Neuron (in vitro differentiated cells): ENCODE results near the gene TSSC4.

Source experiments
- H2AFZ ChIP-seq: one replicate; pipeline ENCODE4 v1.6.1; 2013; ENCODE audit warnings: low read depth, mild to moderate bottlenecking, inconsistent platforms, low read length, moderate library complexity
- H3K27me3 ChIP-seq: one replicate; pipeline ENCODE4 v1.6.1; 2013; ENCODE audit warnings: low read length; ENCODE audit not compliant: insufficient read depth
- H3K36me3 ChIP-seq: one replicate; pipeline ENCODE4 v1.6.1; 2013; ENCODE audit warnings: low read length; ENCODE audit not compliant: insufficient read depth
- H3K4me1 ChIP-seq: one replicate; pipeline ENCODE4 v1.6.1; 2013; ENCODE audit warnings: low read length; ENCODE audit not compliant: insufficient read depth
- H3K4me3 ChIP-seq: 2 replicates; pipeline ENCODE4 v1.5.1; 2013; ENCODE audit warnings: mild to moderate bottlenecking, low read length, moderate library complexity
- H3K9me3 ChIP-seq: one replicate; pipeline ENCODE4 v1.6.1; 2013; ENCODE audit warnings: low read length

The TSSC4 gene

GRCh38 chr11:2415171-2415570 lies 14.6 kb downstream of the TSSC4 start:
- H3K4me3 ChIP-seq, result no peak overlapping the region
- peaks cover under 1% of the 10 kb centered on the region for H3K4me1 ChIP-seq
- no peaks in the 10 kb centered on the region for H3K9me3 ChIP-seq
- no peaks in the 10 kb centered on the region for H3K27me3 ChIP-seq
- no peak overlapping the region for H2AFZ ChIP-seq
- H3K36me3 ChIP-seq, result no peaks in the 10 kb centered on the region

- Histone ChIP-seq H3K27me3 (no peaks in the 10 kb centered on the region), H2AFZ (no peak overlapping the region)
Observed at GRCh38 chr11:2415601-2416380, 15.2 kb downstream of the TSSC4 start.

GRCh38 chr11:2416765-2417164 lies 16.2 kb downstream of the TSSC4 start:
- Histone ChIP-seq H3K4me3 (no peak overlapping the region), H3K36me3 (no peaks in the 10 kb centered on the region), H3K27me3 (no peaks in the 10 kb centered on the region), H3K4me1 (peaks cover 3% of the 10 kb centered on the region), H2AFZ (no peak overlapping the region), H3K9me3 (no peaks in the 10 kb centered on the region)

More at GRCh38 chr11:2415601-2416380, 15.2 kb downstream of the TSSC4 start:
- Histone ChIP-seq H3K4me1 (peaks cover 3% of the 10 kb centered on the region), H3K9me3 (no peaks in the 10 kb centered on the region), H3K36me3 (no peaks in the 10 kb centered on the region), H3K4me3 (no peak overlapping the region)

GRCh38 chr11:2417856-2418692 lies 17.5 kb downstream of the TSSC4 start:
- no peak overlapping the region for H2AFZ ChIP-seq

GRCh38 chr11:2418693-2419360 lies 18.3 kb downstream of the TSSC4 start:
- Histone ChIP-seq H3K27me3 (no peaks in the 10 kb centered on the region), H3K4me1 (peaks cover 3% of the 10 kb centered on the region), H2AFZ (no peak overlapping the region), H3K4me3 (no peak overlapping the region), H3K9me3 (no peaks in the 10 kb centered on the region), H3K36me3 (no peaks in the 10 kb centered on the region)

More at GRCh38 chr11:2417856-2418692, 17.5 kb downstream of the TSSC4 start:
- no peak overlapping the region for H3K4me3 ChIP-seq
- H3K36me3 ChIP-seq, result no peaks in the 10 kb centered on the region
- peaks cover 3% of the 10 kb centered on the region for H3K4me1 ChIP-seq
- H3K27me3 ChIP-seq, result no peaks in the 10 kb centered on the region
- no peaks in the 10 kb centered on the region for H3K9me3 ChIP-seq

- Histone ChIP-seq H3K9me3 (no peaks in the 10 kb centered on the region), H3K27me3 (no peaks in the 10 kb centered on the region), H2AFZ (peak overlapping the region; percentile 62), H3K4me1 (peaks cover 3% of the 10 kb centered on the region), H3K4me3 (no peak overlapping the region), H3K36me3 (no peaks in the 10 kb centered on the region)
Observed at GRCh38 chr11:2419638-2420501, 19.3 kb downstream of the TSSC4 start.

- Histone ChIP-seq H3K27me3 (no peaks in the 10 kb centered on the region), H3K4me1 (peaks cover 3% of the 10 kb centered on the region), H2AFZ (peak overlapping the region; percentile 62), H3K36me3 (no peaks in the 10 kb centered on the region), H3K4me3 (no peak overlapping the region), H3K9me3 (no peaks in the 10 kb centered on the region)
Observed at GRCh38 chr11:2420502-2421225, 20.1 kb downstream of the TSSC4 start.

GRCh38 chr11:2421226-2421994 lies 20.9 kb downstream of the TSSC4 start:
- Histone ChIP-seq H3K9me3 (no peaks in the 10 kb centered on the region), H3K4me1 (peaks cover 3% of the 10 kb centered on the region), H3K36me3 (no peaks in the 10 kb centered on the region), H3K27me3 (no peaks in the 10 kb centered on the region), H2AFZ (no peak overlapping the region), H3K4me3 (no peak overlapping the region)

GRCh38 chr11:2421996-2422395 lies 21.4 kb downstream of the TSSC4 start:
- Histone ChIP-seq H2AFZ (no peak overlapping the region), H3K4me3 (no peak overlapping the region), H3K9me3 (no peaks in the 10 kb centered on the region), H3K27me3 (no peaks in the 10 kb centered on the region), H3K36me3 (no peaks in the 10 kb centered on the region), H3K4me1 (peaks cover 3% of the 10 kb centered on the region)

- no peaks in the 10 kb centered on the region for H3K9me3 ChIP-seq
- H3K4me3 ChIP-seq, result no peak overlapping the region
- no peaks in the 10 kb centered on the region for H3K27me3 ChIP-seq
- H3K36me3 ChIP-seq, result no peaks in the 10 kb centered on the region
- peaks cover 3% of the 10 kb centered on the region for H3K4me1 ChIP-seq
- no peak overlapping the region for H2AFZ ChIP-seq
Observed at GRCh38 chr11:2422461-2423156, 22.1 kb downstream of the TSSC4 start.
